C4-2B (cell line): ENCODE data around the gene SMIM20.

ENCODE experiments used
- CTCF ChIP-seq: fragments of 450-650 bp; conservative IDR thresholded peaks from 2 replicates; pipeline ENCODE4 v1.5.1; 2017; ENCODE audit warnings: mild to moderate bottlenecking
- ZFX ChIP-seq: fragments of 450-650 bp; IDR thresholded peaks from 2 replicates; pipeline ENCODE4 v1.6.1; 2017

GRCh38 chr4:25962393-25962792 lies 48.4 kb downstream of the SMIM20 start:
- TF ChIP-seq CTCF, result no peak
- TF ChIP-seq ZFX, result no peak
